HepG2 (cell line): ENCODE results near the gene QSER1. TPM values are rescaled to one million over a fixed set of nuclear protein-coding genes. Genes with fewer than 3 reads are reported as not detected.
A peak's percentile ranks its signal among the peaks of the same experiment; 100 is the strongest.

Source experiments
- KAT8 ChIP-seq: IDR thresholded peaks from 2 replicates; pipeline ENCODE4 v1.6.1; 2016; ENCODE audit warnings: missing genetic modification reagents, missing compliant biosample characterization
- NRL ChIP-seq: sonication (generic); formaldehyde crosslinking; IDR thresholded peaks from 2 replicates; pipeline ENCODE4 v1.5.0; 2020; ENCODE audit warnings: missing genetic modification reagents, mild to moderate bottlenecking, moderate library complexity, borderline replicate concordance
- TEAD2 ChIP-seq: sonication (generic); formaldehyde crosslinking; IDR thresholded peaks from 2 replicates; pipeline ENCODE4 v1.9.0; 2021; ENCODE audit warnings: missing genetic modification reagents
- TSC22D2 ChIP-seq: sonication (generic); formaldehyde crosslinking; IDR thresholded peaks from 2 replicates; pipeline ENCODE4 v1.5.1; 2020; ENCODE audit warnings: missing genetic modification reagents, mild to moderate bottlenecking, borderline replicate concordance
- YEATS4 ChIP-seq: sonication (generic); formaldehyde crosslinking; IDR thresholded peaks from 2 replicates; pipeline ENCODE4 v1.4.0; 2020; ENCODE audit warnings: missing genetic modification reagents, borderline replicate concordance
- ZFX ChIP-seq: sonication (generic); formaldehyde crosslinking; IDR thresholded peaks from 2 replicates; pipeline ENCODE4 v1.4.0; 2020; ENCODE audit warnings: mild to moderate bottlenecking, low read depth, missing genetic modification reagents, moderate library complexity
- ZNF234 ChIP-seq: sonication (generic); formaldehyde crosslinking; conservative IDR thresholded peaks from 2 replicates; pipeline ENCODE4 v1.5.1; 2020; ENCODE audit warnings: mild to moderate bottlenecking, missing genetic modification reagents
- ZNF577 ChIP-seq: sonication (generic); formaldehyde crosslinking; IDR thresholded peaks from 2 replicates; pipeline ENCODE4 v1.4.0; 2020; ENCODE audit warnings: mild to moderate bottlenecking, low read depth, missing genetic modification reagents, borderline replicate concordance
- ZNF616 ChIP-seq: sonication (generic); formaldehyde crosslinking; IDR thresholded peaks from 2 replicates; pipeline ENCODE4 v1.5.0; 2020; ENCODE audit warnings: low read depth, mild to moderate bottlenecking, missing genetic modification reagents
- ZNF790 ChIP-seq: sonication (generic); formaldehyde crosslinking; IDR thresholded peaks from 2 replicates; pipeline ENCODE4 v1.8.0; 2022; ENCODE audit warnings: missing genetic modification reagents, mild to moderate bottlenecking, borderline replicate concordance
- polyA plus RNA-seq, 8 experiments: library from polyadenylated mRNA; depleted of rRNA in 3 of 8; stranded (reverse) in 7 of 8; unstranded in 1 of 8; fragments of >200 nt; fragmentation: Illumina TruSeq in 4 of 8; extraction: Trizol in 4 of 8; gene quantifications; 2 replicates each; pipeline versions ENCODE4 v1.2.1 to v1.2.3, GENCODE V29; 2011 to 2016; ENCODE audit warnings: low read depth in 4 of 8, missing spikeins in 1 of 8, mixed read lengths in 1 of 8; ENCODE audit not compliant: insufficient read depth in 1 of 8
- total RNA-seq, 5 experiments: library from RNA; depleted of rRNA; stranded (reverse); fragments of >200 nt; fragmentation: Illumina TruSeq; extraction: Trizol; gene quantifications; 2 replicates each; pipeline ENCODE4 v1.2.3, GENCODE V29; 2016; ENCODE audit warnings: low read depth in 1 of 5
- TF ChIP-seq, protein P1 (sequence below): sonication (generic); formaldehyde crosslinking; IDR thresholded peaks from 2 replicates; pipeline ENCODE4 v1.4.0; 2020; ENCODE audit warnings: mild to moderate bottlenecking, missing genetic modification reagents
- TF ChIP-seq, protein P2 (sequence below): sonication (generic); formaldehyde crosslinking; IDR thresholded peaks from 2 replicates; pipeline ENCODE4 v1.9.0; 2021; ENCODE audit warnings: missing genetic modification reagents, borderline replicate concordance
- TF ChIP-seq, protein P3 (sequence below): sonication (generic); formaldehyde crosslinking; IDR thresholded peaks from 2 replicates; pipeline ENCODE4 v1.5.0; 2020; ENCODE audit warnings: mild to moderate bottlenecking, missing genetic modification reagents, moderate library complexity
- TF ChIP-seq, protein P4 (sequence below): sonication (generic); formaldehyde crosslinking; IDR thresholded peaks from 2 replicates; pipeline ENCODE4 v1.5.1; 2020; ENCODE audit warnings: missing genetic modification reagents, mild to moderate bottlenecking, borderline replicate concordance
- TF ChIP-seq, protein P5 (sequence below): sonication (generic); formaldehyde crosslinking; IDR thresholded peaks from 2 replicates; pipeline ENCODE4 v1.8.1; 2023; ENCODE audit warnings: mild to moderate bottlenecking, missing genetic modification reagents
- TF ChIP-seq, protein P6 (sequence below): IDR thresholded peaks from 2 replicates; pipeline ENCODE4 v1.6.1; 2012; ENCODE audit warnings: low read depth, low read length, improper control_type of control experiment

The QSER1 gene
- total and polyA plus RNA-seq, 2 of the 13 experiments (the other 11 are each of a cell fraction or from before 2014, with no cell fraction given), result 8.9 to 17.3 TPM

DNA sequence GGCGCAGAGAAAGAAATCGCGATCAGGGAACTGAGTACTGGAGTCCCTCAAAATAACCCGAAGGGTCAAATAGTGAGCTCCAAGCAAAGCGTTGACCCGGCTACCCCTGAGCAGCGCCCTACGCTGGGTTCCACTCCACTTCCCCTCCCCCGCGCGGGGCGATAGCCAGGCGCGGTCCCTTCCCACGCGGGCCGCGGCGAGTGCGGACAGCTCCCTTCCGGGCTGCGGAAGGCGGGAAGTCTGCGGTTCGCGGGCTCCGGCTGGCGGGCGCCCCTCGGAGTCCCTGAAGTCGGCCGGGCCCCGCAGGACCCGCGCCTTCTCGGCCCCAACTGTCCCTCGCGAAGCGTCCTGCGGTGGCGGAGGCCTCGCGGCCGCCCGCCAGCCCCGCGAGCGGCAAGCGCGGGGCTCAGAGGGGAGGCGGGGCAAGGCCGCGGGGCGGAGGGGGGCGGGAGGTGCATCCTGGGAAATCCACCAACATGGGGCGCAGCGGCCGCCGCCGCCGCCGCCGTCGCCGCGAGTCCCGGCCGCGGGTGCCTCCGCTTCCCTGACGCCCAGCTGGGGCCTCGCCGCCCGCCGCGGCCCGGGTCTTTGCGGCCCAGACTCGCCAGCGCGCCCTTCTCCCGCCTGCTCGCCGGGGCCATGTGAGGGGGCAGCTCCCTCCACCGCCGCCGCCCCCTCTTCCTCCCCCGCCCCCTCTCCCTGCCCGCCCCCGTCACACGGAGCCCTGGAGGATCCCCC is at the start of gene QSER1 (continued):
- TF ChIP-seq ZNF616 (no peak), YEATS4 (CRISPR knock-in tag) (peak; percentile 68), ZNF577 (no peak), KAT8 (CRISPR knock-in tag) (no peak), ZNF790 (CRISPR knock-in tag) (no peak; the same call in 1 of the 2 replicates), ZNF234 (no peak), TSC22D2 (CRISPR knock-in tag) (no peak), NRL (CRISPR knock-in tag) (peak; percentile 82; the same call in 1 of the 2 replicates), TEAD2 (CRISPR knock-in tag) (no peak), ZFX (CRISPR knock-in tag) (peak; percentile 83)
- TF ChIP-seq, protein P1, sequence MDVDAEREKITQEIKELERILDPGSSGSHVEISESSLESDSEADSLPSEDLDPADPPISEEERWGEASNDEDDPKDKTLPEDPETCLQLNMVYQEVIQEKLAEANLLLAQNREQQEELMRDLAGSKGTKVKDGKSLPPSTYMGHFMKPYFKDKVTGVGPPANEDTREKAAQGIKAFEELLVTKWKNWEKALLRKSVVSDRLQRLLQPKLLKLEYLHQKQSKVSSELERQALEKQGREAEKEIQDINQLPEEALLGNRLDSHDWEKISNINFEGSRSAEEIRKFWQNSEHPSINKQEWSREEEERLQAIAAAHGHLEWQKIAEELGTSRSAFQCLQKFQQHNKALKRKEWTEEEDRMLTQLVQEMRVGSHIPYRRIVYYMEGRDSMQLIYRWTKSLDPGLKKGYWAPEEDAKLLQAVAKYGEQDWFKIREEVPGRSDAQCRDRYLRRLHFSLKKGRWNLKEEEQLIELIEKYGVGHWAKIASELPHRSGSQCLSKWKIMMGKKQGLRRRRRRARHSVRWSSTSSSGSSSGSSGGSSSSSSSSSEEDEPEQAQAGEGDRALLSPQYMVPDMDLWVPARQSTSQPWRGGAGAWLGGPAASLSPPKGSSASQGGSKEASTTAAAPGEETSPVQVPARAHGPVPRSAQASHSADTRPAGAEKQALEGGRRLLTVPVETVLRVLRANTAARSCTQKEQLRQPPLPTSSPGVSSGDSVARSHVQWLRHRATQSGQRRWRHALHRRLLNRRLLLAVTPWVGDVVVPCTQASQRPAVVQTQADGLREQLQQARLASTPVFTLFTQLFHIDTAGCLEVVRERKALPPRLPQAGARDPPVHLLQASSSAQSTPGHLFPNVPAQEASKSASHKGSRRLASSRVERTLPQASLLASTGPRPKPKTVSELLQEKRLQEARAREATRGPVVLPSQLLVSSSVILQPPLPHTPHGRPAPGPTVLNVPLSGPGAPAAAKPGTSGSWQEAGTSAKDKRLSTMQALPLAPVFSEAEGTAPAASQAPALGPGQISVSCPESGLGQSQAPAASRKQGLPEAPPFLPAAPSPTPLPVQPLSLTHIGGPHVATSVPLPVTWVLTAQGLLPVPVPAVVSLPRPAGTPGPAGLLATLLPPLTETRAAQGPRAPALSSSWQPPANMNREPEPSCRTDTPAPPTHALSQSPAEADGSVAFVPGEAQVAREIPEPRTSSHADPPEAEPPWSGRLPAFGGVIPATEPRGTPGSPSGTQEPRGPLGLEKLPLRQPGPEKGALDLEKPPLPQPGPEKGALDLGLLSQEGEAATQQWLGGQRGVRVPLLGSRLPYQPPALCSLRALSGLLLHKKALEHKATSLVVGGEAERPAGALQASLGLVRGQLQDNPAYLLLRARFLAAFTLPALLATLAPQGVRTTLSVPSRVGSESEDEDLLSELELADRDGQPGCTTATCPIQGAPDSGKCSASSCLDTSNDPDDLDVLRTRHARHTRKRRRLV, result no peak
- TF ChIP-seq, protein P2, sequence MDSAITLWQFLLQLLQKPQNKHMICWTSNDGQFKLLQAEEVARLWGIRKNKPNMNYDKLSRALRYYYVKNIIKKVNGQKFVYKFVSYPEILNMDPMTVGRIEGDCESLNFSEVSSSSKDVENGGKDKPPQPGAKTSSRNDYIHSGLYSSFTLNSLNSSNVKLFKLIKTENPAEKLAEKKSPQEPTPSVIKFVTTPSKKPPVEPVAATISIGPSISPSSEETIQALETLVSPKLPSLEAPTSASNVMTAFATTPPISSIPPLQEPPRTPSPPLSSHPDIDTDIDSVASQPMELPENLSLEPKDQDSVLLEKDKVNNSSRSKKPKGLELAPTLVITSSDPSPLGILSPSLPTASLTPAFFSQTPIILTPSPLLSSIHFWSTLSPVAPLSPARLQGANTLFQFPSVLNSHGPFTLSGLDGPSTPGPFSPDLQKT (CRISPR knock-in tag), result no peak
- TF ChIP-seq, protein P3, sequence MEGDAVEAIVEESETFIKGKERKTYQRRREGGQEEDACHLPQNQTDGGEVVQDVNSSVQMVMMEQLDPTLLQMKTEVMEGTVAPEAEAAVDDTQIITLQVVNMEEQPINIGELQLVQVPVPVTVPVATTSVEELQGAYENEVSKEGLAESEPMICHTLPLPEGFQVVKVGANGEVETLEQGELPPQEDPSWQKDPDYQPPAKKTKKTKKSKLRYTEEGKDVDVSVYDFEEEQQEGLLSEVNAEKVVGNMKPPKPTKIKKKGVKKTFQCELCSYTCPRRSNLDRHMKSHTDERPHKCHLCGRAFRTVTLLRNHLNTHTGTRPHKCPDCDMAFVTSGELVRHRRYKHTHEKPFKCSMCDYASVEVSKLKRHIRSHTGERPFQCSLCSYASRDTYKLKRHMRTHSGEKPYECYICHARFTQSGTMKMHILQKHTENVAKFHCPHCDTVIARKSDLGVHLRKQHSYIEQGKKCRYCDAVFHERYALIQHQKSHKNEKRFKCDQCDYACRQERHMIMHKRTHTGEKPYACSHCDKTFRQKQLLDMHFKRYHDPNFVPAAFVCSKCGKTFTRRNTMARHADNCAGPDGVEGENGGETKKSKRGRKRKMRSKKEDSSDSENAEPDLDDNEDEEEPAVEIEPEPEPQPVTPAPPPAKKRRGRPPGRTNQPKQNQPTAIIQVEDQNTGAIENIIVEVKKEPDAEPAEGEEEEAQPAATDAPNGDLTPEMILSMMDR, result no peak
- TF ChIP-seq, protein P4, sequence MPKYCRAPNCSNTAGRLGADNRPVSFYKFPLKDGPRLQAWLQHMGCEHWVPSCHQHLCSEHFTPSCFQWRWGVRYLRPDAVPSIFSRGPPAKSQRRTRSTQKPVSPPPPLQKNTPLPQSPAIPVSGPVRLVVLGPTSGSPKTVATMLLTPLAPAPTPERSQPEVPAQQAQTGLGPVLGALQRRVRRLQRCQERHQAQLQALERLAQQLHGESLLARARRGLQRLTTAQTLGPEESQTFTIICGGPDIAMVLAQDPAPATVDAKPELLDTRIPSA, result no peak
- TF ChIP-seq, protein P5, sequence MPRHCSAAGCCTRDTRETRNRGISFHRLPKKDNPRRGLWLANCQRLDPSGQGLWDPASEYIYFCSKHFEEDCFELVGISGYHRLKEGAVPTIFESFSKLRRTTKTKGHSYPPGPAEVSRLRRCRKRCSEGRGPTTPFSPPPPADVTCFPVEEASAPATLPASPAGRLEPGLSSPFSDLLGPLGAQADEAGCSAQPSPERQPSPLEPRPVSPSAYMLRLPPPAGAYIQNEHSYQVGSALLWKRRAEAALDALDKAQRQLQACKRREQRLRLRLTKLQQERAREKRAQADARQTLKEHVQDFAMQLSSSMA (CRISPR knock-in tag), result no peak
- TF ChIP-seq, protein P6, sequence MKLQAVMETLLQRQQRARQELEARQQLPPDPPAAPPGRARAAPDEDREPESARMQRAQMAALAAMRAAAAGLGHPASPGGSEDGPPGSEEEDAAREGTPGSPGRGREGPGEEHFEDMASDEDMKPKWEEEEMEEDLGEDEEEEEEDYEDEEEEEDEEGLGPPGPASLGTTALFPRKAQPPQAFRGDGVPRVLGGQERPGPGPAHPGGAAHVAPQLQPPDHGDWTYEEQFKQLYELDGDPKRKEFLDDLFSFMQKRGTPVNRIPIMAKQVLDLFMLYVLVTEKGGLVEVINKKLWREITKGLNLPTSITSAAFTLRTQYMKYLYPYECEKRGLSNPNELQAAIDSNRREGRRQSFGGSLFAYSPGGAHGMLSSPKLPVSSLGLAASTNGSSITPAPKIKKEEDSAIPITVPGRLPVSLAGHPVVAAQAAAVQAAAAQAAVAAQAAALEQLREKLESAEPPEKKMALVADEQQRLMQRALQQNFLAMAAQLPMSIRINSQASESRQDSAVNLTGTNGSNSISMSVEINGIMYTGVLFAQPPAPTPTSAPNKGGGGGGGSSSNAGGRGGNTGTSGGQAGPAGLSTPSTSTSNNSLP, result no peak
